Endothelial cell of hepatic sinusoid (primary cell): ENCODE results near the gene KDM4C.

Experiments
- in situ Hi-C: cut with HindIII; loops from 2 replicates; pipeline ENCODE4 v1.10.0; 2017; ENCODE audit warnings: low sequenced_read_pairs

The KDM4C gene

DNA sequence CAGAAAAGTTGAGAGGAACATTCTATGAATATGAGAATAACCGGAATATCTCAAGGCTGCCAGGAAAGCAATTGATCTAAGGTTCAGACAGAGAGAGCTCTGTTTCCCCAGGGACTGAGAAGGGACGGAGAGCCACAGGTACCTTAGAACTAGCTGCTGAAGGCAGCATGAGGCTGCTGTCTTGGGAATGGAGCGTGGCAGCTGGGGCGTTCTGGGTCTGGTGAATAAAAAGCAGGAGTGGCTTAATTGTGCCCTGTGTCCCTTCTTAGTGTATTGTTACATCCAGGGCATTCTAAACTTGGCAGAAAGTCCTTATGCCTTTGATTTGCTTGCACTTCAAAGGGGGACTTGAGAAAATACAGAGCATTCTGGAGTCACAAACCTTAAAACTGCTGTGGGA is 434.5 kb downstream of the KDM4C start:
- in situ Hi-C loops: no loop called here

DNA sequence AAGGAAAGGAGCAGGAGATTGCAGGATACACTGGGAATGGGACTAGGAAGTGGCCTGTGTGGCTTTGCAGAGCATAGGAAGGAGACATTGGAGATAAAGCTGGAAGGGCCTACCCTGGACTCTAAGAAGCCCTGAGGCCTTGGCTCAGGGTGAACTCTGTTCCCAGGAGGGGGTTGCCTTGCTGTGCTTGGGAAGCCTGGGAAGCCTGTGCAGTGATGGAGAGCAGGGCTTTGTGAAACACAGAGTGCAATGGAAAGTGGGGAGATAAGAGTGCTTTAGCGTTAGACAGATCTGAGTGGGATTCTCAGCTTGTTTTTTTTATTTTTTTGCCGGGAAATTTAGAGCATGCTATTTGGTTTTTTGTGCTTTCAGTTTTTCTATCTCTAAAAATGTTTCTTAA is 437.8 kb downstream of the KDM4C start:
- in situ Hi-C loops: no loop called here

DNA sequence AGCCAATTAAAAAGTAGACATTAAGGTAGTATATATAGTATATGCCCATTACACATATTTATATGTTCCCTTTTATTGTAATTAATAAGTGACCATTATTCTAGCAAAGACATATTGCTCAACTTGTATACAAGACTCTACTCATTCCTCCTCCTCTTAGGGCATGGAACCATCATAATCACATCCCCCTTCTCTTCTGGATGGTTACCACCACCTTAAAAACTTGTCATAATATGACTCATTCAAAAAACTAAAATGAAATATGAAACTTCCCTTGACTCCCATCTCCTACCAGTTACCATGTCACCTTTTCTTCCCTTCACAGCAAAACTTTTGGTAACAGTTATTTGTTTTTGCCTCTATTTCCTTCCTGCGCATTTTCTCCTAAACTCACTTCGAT is 438.7 kb downstream of the KDM4C start:
- in situ Hi-C loops: no loop called here

DNA sequence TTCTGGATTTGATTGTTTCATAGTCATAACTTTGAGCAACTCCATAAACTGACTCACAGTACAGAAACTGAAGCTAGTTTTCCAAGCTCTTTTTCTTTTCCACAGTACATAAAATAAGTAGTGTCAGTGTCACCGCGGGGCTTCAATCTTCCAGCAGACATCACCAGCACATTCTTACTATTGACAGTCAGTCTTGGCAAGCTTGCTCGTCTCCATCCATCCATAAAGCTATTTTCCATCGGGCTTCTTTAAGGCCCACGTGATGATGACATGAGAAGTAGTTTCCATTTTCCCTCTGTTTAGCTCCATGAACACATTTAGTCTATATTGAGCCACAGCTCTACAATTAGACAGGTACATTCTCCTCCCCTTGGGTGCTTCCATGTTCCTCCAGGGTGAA is 443.4 kb downstream of the KDM4C start:
- in situ Hi-C loops: no loop called here

DNA sequence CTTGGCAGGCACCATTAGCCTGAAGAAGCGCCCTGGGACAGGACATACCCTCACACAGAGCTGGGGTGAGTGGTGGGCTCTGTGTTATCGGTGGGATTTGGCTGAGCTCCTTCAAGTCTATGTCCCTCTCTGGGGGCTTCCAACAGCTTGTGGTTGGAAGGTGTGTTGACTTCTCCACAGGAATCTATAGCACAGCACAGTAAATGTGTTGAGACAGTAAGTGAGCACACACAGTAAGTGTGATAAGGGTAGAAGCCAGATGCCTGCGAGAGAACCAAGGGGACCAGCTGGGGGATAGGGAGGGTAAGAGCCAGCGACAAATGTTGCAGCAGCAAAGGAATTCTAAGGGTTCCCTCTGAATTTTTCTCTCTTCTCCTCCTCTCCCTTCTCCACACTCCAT is 448.0 kb downstream of the KDM4C start:
- in situ Hi-C loops: no loop called here

DNA sequence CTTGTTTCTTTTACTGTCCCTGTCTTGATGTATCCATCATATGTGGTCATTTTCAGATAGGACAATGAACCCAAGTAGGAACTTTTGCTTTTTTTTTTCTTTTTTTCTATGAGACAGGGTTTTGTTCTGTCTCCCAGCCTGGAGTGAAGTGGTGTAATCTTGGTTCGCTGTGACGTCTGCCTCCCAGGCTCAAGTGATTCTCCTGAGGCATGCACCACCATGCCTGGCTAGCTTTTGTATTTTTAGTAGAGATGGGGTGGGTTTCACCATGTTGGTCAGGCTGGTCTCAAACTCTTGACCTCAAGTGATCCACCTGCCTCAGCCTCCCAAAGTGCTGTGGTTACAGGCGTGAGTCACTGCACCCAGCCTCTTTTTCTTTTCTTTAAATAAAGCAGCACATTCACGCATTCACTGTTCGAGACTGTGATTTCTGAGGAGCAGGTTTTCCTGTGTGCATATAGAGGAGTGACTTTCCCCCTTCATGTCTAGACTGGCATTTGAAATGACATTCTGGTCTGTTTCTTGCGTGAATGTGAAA is 448.5 kb downstream of the KDM4C start:
- in situ Hi-C loops: no loop called here

DNA sequence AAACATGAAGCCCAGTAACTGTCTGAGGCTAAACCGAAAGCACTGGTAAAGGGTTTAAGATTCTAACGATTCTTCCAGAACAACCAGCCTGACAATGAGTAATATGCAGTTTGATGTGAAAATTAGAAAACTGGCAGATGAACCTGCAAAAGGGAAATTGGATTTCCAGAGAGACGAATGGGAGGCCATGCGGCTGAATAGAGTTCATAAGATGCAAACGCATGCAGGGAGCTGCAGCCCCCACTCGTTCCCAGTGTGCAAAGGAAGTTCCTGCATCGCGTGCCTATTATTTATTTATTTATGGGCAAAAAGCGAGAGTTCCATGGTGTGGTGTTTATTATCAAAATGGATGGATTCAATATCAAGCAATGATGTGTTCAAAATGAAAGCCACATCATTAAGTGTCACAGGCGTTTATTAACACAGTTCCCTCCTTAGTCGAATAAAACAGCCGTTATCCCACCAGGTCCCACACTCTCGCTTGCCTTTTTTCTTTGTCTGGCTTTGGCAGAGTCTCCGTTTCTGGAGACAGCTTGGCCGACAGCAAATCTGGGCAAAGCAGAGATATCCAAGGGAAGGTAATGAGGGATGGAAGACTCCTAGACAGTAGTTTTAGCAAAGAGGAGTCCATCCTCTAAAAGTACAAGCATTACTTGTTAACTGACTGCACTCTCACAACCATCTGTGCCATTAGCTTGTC is 451.4 kb downstream of the KDM4C start:
- in situ Hi-C loops: no loop called here

DNA sequence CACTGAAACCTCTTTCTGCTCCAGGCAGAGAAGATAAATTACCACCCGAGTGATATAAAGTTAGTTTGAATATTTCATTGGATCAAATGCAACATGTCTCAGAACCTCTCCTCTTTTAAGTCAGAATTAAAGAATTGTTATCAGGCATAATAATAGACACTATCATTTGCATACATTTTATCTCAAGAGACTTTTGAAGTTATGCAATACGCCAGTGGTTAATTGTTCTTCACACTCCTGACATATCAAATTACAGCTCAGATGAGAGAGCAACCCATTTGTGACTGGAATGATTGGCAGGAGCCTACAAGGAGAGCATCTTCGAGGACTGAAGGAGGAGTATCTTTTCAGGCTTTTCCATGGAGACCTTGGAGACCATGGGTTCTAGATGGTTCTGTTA is 452.2 kb downstream of the KDM4C start:
- in situ Hi-C loops: no loop called here

DNA sequence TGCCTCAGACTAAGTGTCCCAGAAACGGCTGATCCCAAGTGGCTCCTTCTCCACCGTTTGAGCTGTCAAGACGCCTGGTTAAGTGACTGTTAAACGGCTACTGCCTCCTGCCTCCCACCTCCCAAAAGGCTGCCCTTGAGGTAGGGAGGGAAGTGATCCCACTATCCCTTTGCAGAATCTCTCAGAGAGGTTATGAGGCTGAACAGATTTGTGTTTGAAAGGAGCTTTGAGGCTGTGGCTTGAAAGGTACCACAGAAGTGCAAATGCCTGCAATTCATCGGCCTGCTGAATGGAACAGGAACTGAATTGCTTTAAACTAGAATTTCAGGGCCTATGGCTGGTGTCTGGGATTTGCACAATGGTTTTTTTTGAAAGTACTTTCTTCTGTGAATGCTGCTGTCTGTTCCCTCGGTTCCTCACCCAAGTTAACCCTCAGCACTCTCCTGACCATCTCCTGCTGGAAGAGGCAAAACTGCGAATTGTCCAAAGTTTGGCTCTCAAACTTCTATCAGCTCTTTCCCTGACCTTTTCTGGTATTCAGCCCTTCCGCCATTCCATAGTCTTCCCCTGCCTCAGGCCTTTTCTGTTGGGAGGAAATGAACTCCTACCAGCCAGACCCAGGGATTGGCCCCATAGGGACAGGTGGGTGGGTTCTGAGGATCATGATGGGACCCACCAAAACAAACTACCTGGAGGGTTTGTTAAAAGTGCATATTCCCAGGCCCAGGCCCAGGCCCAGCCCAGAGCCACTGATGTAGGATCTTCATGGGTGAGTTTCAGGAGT is 453.3 kb downstream of the KDM4C start:
- in situ Hi-C loops: no loop called here

DNA sequence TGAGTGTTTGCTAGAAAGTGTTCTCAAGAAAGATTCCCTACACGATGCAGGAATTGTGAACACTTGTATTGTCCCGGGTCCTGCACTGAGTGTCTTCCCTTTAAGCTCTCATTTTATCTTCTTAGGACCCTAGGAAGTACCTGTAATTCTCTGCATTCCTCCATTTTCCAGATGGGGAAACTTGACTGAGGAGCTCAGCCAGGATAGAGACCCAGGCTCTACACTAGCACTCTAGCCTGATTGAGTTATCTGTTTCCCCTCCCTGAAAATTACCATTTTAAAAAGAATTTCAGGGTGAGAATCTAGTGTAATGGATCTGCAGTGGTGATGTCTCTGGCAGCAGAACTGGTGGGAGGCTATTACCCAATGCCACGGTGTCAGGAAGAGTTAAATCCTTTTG is 453.9 kb downstream of the KDM4C start:
- in situ Hi-C loops: no loop called here

DNA sequence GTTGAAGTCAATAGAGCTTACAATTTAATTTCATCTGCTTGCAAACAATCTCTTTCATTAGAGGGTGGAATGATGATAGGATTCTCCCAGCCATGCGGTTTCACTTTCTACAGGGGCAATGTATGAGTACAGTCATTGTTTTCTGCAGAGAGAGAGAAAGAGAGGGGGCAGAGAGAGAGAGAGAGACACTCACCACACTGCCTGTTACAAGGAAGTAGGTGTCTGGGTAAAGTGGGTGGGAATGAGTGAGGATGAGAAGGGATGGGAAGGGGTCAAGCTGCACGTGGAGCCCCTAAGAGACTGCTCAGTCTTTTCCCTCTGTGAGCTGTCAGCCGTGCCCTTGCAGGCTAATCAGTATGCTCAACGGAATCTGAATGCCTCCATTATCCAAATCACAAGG is 454.3 kb downstream of the KDM4C start:
- in situ Hi-C loops: no loop called here

DNA sequence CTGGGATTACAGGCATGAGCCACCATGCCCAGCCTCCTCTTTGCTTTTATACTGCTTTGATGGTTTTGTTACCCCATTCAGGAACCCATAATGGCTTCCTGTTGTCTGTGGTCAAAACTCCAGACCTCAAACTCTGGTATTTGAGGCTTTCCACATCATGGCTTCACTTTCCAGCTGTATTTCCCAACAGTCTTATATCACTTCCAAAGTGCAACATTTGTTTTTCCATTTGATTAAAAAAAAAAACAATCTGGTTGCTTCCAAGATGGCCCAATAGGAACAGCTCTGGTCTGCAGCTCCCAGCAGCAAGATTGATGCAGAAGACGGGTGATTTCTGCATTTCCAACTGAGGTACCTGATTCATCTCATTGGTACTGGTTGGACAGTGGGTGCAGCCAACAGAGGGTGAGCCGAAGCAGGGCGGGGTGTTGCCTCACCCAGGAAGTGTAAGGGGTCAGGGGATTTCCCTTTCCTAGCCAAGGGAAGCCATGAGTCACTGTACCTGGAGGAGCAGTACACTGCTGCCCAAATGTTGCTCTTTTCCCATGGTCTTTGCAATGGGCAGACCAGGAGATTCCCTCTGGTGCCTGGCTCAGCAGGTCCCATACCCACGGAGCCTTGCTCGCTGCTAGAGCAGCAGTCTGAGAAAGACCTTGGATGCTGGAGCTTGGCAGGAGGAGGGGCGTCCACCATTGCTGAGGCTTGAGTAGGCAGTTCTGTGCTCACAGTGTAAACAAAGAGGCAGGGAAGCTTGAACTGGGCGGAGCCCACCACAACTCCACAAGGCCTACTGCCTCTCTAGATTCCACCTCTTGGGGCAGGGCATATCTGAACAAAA is 458.4 kb downstream of the KDM4C start:
- in situ Hi-C loops: no loop called here

DNA sequence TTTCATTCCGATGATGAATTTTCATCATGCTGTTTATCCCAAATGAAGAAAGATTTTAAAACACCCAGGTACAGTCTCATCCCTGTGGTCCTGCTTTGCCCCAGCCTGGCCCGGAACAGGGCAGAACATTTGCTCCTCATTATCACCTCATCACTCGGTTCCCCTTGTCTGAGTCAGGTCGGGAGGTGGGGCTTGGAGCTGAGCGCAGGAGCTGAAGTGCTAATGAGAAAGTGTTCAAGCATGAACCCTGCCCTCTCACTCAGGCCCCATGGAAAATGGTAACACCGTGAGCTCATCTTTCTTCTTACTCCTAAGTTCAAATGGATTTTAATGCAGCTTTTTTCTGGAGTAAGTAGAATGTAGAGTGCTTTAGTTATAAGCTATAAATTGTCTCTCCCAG is 466.2 kb downstream of the KDM4C start:
- in situ Hi-C loops: no loop called here
